Mucosa of stomach (tissue), 1 donor: ENCODE results near the gene KDM6A.
"Not testable (repeated sequence)": the region's sequence is repeated elsewhere in the genome, so short reads cannot be mapped to it uniquely, and the experiment has no call there.

ENCODE experiments used
- H3K27me3 ChIP-seq: one replicate; pipeline ENCODE4 v1.7.0; 2013; ENCODE audit warnings: mild to moderate bottlenecking, low read length; ENCODE audit not compliant: control insufficient read depth, insufficient read depth
- H3K36me3 ChIP-seq: one replicate; pipeline ENCODE4 v1.7.0; 2013; ENCODE audit warnings: low read length; ENCODE audit not compliant: control insufficient read depth, insufficient read depth
- H3K4me1 ChIP-seq: one replicate; pipeline ENCODE4 v1.7.0; 2013; ENCODE audit warnings: mild to moderate bottlenecking, low read length; ENCODE audit not compliant: control insufficient read depth, insufficient read depth
- H3K4me3 ChIP-seq: one replicate; pipeline ENCODE4 v1.7.0; 2013; ENCODE audit warnings: low read length
- H3K9ac ChIP-seq: one replicate; pipeline ENCODE4 v1.7.0; 2013; ENCODE audit warnings: mild to moderate bottlenecking, low read length, moderate library complexity
- H3K9me3 ChIP-seq: one replicate; pipeline ENCODE4 v1.7.0; 2013; ENCODE audit warnings: mild to moderate bottlenecking, low read length, moderate library complexity; ENCODE audit not compliant: control insufficient read depth
- donor health status: Pancreatic carcinoma.

KDM6A gene

DNA sequence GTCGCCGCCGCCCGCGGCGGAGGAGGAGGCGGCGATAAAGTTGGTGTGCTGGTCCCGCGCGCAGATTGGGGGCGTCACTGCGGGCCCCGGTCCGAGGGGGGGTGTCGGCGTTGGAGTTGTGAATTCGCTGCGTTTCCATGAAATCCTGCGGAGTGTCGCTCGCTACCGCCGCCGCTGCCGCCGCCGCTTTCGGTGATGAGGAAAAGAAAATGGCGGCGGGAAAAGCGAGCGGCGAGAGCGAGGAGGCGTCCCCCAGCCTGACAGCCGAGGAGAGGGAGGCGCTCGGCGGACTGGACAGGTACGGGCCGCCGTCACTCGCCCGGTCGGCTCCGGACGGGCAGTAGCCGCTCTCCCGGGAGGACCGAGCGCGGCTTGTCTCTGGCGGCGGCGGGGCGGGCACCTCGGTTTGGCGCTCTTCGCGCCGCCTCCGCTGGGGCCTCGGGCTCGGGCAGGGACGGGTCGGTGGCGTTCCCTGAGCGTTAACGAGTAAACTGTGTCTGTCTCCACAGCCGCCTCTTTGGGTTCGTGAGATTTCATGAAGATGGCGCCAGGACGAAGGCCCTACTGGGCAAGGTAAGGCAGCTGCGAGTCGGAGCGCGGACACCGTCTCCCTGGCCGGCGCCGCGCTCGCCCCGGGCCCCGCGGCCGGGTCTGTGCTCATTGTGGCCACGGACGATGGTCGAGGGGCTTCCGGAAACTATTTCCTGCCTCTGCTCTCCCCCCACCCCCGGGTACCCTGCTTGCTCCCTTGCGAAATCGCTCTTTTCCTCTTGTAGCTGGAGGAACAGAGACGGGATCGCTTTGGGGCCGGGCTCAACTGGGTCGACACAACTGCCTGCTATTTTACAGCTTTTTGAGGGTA is 658 bp downstream of the KDM6A start:
- Histone ChIP-seq H3K9me3 (no peaks in the 10 kb centered on the region), H3K4me3 (peak overlapping the region; percentile 74), H3K9ac (peak overlapping the region; percentile 93), H3K4me1 (peaks cover 4% of the 10 kb centered on the region), H3K27me3 (no peaks in the 10 kb centered on the region), H3K36me3 (no peaks in the 10 kb centered on the region)

DNA sequence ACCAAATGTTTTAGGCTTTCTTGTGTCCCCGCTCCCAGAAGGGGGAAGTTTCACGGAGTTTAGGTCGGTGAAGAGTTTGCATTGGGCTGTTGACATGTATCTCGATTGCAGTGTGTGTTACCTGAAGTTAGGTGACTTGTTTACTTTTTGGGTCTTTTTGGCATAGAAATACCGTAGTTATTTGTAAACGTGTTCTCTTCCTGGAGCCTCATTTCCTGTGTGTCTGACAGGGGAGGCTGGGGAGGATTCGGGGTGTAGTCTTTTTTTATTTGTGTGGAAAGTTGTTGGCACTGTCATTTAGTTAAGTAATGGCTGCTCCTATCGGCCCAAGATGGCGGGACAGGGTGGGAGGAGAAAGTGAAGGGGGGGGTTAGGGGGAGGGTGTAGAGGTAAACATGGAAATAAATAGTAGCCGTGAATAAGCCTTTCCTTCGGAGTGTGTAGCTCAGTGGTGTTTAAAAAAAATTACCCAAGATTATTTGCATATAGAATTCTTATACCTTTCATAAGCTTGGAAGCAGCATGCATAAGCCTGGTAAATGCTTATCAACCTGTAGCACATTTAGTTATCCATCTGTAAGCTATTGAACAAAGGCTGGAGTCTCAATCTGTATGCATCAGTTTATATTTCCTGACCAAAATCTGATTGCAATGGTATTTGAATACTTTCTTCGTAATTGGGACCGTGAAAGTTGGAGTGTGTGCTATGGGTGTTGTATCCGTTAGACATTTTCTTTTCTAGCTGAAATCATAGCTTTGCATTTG is 1.6 kb downstream of the KDM6A start:
- H3K4me1 ChIP-seq = peaks cover 4% of the 10 kb centered on the region
- H3K9ac ChIP-seq = peak overlapping the region; percentile 93
- peak overlapping the region; percentile 74 for H3K4me3 ChIP-seq

DNA sequence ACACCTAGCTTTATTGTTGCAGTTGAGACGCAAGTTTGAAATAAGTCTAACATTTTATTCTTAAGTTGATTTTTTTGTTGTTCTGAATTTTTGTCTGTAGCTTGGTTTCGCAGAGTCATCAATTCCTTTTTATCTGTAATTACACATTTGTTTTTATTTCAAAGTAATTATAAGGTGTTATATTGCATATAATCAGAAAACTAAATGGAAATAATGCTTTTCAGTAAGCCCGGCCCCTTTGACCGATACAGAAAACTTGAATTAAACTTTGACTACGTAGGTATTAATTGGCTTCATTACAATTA is 2.1 kb downstream of the KDM6A start:
- Histone ChIP-seq H3K27me3 (no peaks in the 10 kb centered on the region), H3K4me1 (peaks cover 4% of the 10 kb centered on the region), H3K9ac (peak overlapping the region; percentile 93), H3K4me3 (no peak overlapping the region), H3K9me3 (no peaks in the 10 kb centered on the region), H3K36me3 (no peaks in the 10 kb centered on the region)

More for the DNA sequence above, 1.6 kb downstream of the KDM6A start:
- Histone ChIP-seq H3K27me3 (no peaks in the 10 kb centered on the region), H3K36me3 (no peaks in the 10 kb centered on the region), H3K9me3 (no peaks in the 10 kb centered on the region)

DNA sequence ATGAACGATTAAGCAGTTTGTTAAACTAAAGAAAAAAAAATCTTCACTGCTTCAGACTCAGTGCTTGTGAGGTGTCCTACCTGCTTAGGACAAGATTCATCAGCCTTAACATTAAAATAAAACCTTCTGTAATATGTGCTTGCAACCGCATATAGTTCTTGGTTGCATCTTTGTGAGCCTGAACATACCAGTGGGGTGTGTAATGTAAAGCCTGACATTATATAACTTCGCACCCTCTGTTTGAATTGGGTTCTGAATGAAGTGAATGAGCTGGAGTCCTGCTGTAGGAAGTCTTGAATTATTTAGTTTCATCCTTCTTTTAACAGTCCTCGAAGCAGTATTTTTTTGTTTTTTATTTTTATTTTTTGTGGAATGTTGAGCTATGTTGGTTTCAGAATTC is 3.1 kb downstream of the KDM6A start:
- Histone ChIP-seq H3K36me3 (no peaks in the 10 kb centered on the region), H3K27me3 (no peaks in the 10 kb centered on the region), H3K4me1 (peaks cover 4% of the 10 kb centered on the region), H3K4me3 (no peak overlapping the region), H3K9me3 (no peaks in the 10 kb centered on the region), H3K9ac (no peak overlapping the region)

DNA sequence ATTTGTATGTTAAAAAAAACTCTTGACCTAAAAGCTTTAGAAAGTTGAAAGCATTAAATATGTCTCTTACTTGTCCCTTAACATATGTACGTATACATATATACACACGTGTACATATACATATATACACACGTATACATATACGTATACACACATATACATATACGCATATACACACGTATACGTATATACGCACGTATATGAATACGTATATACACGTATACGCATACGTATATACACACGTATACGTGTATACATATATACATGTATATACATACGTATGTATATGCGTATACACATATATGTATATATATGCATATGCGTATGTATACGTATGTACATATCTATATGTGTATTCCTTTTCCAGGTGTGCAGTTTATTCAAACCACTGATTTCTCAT is 3.8 kb downstream of the KDM6A start:
- Histone ChIP-seq H3K4me1 (peaks cover 4% of the 10 kb centered on the region), H3K27me3 (no peaks in the 10 kb centered on the region), H3K9ac (no peak overlapping the region), H3K9me3 (no peaks in the 10 kb centered on the region), H3K4me3 (no peak overlapping the region), H3K36me3 (no peaks in the 10 kb centered on the region)

DNA sequence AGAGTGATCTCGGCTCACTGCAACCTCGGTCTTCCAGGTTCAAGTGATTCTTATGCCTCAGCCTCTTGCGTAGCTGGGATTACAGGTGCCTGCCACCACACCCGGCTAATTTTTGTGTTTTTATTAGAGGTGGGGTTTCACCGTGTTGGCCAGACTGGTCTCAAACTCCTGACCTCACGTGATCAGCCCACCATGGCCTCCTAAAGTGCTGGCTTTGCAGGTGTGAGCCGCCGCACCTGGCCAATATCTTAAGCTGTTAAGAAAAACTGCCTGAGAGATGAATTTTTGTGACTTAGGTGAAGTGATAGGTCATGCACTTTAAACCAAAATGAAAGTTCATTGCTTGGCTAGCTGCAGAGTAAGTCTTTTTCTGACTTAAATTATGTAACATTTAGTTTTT is 5.8 kb downstream of the KDM6A start:
- no peaks in the 10 kb centered on the region for H3K9me3 ChIP-seq

DNA sequence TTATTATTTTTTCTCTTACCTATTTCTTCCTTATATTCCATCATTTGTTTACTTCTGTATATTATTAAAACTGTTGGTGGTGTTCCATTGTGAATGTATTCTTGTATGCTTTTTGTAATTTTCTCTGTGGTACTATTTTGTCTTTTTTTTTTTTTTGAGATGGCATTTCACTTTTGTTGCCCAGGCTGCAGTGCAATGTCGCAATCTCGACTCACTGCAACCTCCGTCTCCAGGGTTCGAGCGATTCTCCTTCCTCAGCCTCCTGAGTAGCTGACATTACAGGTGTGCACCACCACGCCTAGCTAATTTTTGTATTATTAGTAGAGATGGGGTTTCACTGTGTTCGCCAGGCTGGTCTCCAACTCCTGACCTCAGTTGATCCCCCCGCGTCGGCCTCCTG is 8.6 kb downstream of the KDM6A start:
- no peaks in the 10 kb centered on the region for H3K27me3 ChIP-seq
- peaks cover 4% of the 10 kb centered on the region for H3K4me1 ChIP-seq
- H3K36me3 ChIP-seq = no peaks in the 10 kb centered on the region
- no peaks in the 10 kb centered on the region for H3K9me3 ChIP-seq
- H3K4me3 ChIP-seq = no peak overlapping the region
- no peak overlapping the region for H3K9ac ChIP-seq

More for the DNA sequence above, 5.8 kb downstream of the KDM6A start:
- Histone ChIP-seq H3K9ac (no peak overlapping the region), H3K27me3 (no peaks in the 10 kb centered on the region), H3K4me3 (no peak overlapping the region), H3K4me1 (peaks cover 4% of the 10 kb centered on the region), H3K36me3 (no peaks in the 10 kb centered on the region)

DNA sequence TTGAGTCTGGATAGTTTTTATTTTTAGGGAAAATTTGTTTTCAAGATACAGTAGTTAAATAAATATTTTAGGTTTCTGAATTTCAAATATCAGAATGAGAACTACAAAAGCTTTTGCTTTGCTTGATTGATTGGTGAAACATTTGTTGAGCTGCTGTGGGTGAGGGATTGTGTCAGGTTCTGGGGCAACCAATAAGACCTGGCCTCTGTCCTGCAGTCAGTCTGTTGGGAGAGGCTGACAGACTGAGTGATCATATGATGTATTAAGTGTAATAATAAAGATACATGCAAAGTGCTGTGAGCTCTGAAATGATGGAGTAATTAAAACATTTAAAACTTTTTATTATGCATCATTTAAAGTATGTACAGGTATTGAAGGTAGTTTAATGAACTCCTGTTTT is 9.6 kb downstream of the KDM6A start:
- Histone ChIP-seq H3K36me3 (no peaks in the 10 kb centered on the region), H3K27me3 (no peaks in the 10 kb centered on the region), H3K9ac (no peak overlapping the region), H3K9me3 (no peaks in the 10 kb centered on the region), H3K4me3 (no peak overlapping the region), H3K4me1 (no peaks in the 10 kb centered on the region)

DNA sequence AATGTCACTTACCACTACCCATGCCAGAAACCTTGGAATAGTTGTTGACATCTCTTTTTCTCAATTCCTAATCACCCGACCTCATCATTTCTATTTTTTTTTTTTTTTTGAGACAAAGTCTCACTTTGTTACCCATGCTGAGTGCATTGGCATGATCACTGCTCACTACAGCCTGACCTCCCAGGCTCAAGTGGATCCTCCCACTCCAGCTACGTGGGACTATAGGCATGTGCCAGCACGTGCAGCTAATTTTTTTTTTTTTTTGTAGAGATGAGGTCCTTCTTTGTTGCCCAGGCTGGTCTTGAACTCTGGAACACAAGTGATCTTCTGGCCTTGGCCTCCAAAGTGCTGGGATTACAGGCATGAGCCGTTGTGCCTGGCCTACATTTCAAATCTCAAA is 12.0 kb downstream of the KDM6A start:
- Histone ChIP-seq H3K9me3 (no peaks in the 10 kb centered on the region), H3K4me1 (no peaks in the 10 kb centered on the region), H3K27me3 (no peaks in the 10 kb centered on the region), H3K9ac (no peak overlapping the region), H3K4me3 (no peak overlapping the region), H3K36me3 (no peaks in the 10 kb centered on the region)

DNA sequence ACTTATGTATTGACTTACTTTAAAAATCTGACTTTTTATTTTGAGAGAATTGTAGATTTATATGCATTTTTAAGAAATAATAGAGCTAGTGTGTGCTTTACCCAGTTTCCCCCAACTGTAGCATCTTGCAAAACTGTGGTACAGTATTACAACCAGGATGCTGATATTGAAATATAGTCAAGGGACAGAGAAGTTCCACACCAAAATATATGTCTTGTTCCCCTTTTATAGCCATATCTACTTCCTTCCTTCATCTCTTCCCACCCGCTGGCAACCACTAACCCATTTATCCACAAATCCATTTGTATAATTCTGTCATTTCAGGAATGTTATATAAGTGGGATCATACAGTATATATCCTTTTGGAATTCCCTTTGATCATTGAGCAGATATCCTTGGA is 16.8 kb downstream of the KDM6A start:
- Histone ChIP-seq H3K9me3 (no peaks in the 10 kb centered on the region), H3K4me3 (no peak overlapping the region), H3K4me1 (no peaks in the 10 kb centered on the region), H3K36me3 (no peaks in the 10 kb centered on the region), H3K9ac (no peak overlapping the region), H3K27me3 (no peaks in the 10 kb centered on the region)

DNA sequence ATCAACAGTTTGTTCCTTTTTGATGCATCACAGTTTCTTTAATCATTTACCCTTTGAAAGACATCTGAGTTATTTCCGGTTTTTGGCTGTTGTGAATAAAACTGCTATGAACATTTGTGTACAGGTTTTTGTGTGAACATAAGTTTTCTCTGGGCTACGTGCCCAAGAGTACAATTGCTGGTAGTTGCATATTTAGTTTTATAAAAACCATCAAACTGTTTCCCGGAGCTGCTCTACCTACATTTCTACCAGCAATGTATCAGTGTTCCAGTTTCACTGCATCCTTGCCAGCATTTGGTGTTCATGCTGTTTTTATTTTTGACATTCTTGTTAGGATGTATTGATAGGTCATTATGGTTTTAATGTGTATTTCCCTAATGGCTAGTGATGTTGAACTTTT is 17.3 kb downstream of the KDM6A start:
- no peaks in the 10 kb centered on the region for H3K9me3 ChIP-seq
- H3K4me1 ChIP-seq = no peaks in the 10 kb centered on the region
- H3K4me3 ChIP-seq = no peak overlapping the region

DNA sequence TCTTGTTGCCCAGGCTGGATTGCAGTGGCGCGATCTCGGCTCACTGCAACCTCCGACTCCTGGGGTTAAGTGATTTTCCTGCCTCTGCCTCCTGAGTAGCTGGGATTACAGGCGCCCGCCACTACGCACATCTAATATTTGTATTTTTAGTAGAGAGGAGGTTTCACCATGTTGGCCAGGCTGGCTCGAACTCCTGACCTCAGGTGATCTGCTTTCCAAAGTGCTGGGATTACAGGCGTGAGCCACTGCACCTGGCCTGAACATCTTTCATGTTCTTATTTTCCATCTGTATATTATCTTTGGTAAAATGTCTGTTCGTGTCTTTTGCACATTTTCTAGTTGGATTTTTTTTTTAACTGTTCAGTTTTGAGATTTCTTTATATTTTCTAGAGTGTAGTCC is 17.7 kb downstream of the KDM6A start:
- H3K9ac ChIP-seq, H3K27me3 ChIP-seq, H3K4me1 ChIP-seq, H3K36me3 ChIP-seq, H3K9me3 ChIP-seq, H3K4me3 ChIP-seq: not testable (repeated sequence)

More for the DNA sequence above, 17.3 kb downstream of the KDM6A start:
- Histone ChIP-seq H3K27me3 (no peaks in the 10 kb centered on the region), H3K9ac (no peak overlapping the region), H3K36me3 (no peaks in the 10 kb centered on the region)
